Measurements from ENCODE around the gene GTF2H4. TPM values are rescaled to one million over a fixed set of nuclear protein-coding genes. Genes with fewer than 3 reads are reported as not detected.

Gene GTF2H4
- total and polyA plus RNA-seq, 8 donors = 3.9 to 67.4 (median 13.0) TPM

DNA sequence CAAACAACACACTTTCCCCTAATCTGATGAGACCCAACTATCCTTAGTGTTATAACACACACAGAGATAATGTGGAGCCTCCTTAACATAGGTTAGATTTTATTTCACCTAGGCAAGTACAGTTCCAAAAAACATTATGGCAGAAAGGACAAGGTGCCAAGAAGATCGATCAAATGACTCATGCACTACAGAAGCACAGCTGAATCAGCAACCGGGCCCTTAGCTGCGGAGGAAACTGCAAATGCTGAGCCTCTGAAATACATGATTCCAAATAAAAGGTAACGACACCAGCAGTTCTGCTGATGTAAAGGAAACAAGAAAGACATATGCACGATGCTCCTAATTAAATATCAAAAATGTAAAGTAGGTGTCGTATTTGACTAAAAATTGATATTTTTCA lies 55.6 kb downstream of the GTF2H4 start:
- Histone ChIP-seq H3K27ac (no peak overlapping the region), H3K36me3 (no peaks in the 10 kb centered on the region), H3K27me3 (no peaks in the 10 kb centered on the region), H3K4me1 (peaks cover 0 to 6% (median 0%) of the 10 kb centered on the region in 4 donors), H3K4me3 (no peak overlapping the region), H3K9me3 (no peaks in the 10 kb centered on the region)
- WGBS, 5 donors = 74 to 85% (median 78%) methylated on average over 6 of the region's 6 CpGs
- DNase-seq = no peak
- intact Hi-C loops (cut with DNase I; ENCODE audit: low total_unique reads) = no loop called here
- TF ChIP-seq EP300 (IDR thresholded peaks at IDR 0.05) (no peak), POLR2AphosphoS5 (IDR thresholded peaks at IDR 0.05) (no peak), POLR2A (IDR thresholded peaks at IDR 0.05) (no peak)
- TF ChIP-seq, protein P1, sequence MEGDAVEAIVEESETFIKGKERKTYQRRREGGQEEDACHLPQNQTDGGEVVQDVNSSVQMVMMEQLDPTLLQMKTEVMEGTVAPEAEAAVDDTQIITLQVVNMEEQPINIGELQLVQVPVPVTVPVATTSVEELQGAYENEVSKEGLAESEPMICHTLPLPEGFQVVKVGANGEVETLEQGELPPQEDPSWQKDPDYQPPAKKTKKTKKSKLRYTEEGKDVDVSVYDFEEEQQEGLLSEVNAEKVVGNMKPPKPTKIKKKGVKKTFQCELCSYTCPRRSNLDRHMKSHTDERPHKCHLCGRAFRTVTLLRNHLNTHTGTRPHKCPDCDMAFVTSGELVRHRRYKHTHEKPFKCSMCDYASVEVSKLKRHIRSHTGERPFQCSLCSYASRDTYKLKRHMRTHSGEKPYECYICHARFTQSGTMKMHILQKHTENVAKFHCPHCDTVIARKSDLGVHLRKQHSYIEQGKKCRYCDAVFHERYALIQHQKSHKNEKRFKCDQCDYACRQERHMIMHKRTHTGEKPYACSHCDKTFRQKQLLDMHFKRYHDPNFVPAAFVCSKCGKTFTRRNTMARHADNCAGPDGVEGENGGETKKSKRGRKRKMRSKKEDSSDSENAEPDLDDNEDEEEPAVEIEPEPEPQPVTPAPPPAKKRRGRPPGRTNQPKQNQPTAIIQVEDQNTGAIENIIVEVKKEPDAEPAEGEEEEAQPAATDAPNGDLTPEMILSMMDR (IDR thresholded peaks at IDR 0.05) = no peak

Small RNA genes lying within 50 kb of the gene (small RNA-seq; reads per million reads assigned to genes)
- gene RF00019 = 0 reads per million in 4 donors

Other genes with a start within 250 kb of the GTF2H4 start
- gene DHX16, start 235.2 kb upstream of the GTF2H4 start, total RNA-seq = 10 to 100 TPM; 22.0 to 67.0 (median 30.1) TPM
- gene DHX16, start 235.2 kb upstream of the GTF2H4 start, polyA plus RNA-seq = 10 to 100 TPM; 18.3 to 34.0 (median 23.4) TPM
- 10 to 100 TPM in 4 of 5 donors, 1 to 10 TPM in 1; 9.0 to 20.1 (median 12.8) TPM for gene PPP1R18, start 221.6 kb upstream of the GTF2H4 start, total RNA-seq
- 10 to 100 TPM; 24.7 to 40.3 (median 32.2) TPM for gene PPP1R18, start 221.6 kb upstream of the GTF2H4 start, polyA plus RNA-seq
- 1 to 10 TPM in 4 of 5 donors, under 1 TPM in 1; 0.92 to 6.4 (median 2.9) TPM for gene NRM, start 217.2 kb upstream of the GTF2H4 start, total RNA-seq
- gene NRM, start 217.2 kb upstream of the GTF2H4 start, polyA plus RNA-seq = 10 to 100 TPM in 1 of 3 donors, 1 to 10 TPM in 2; 4.1 to 15.8 (median 8.5) TPM
- gene MDC1, start 190.9 kb upstream of the GTF2H4 start, total RNA-seq = 100 to 1,000 TPM in 2 of 5 donors, 10 to 100 TPM in 2, 1 to 10 TPM in 1; 9.6 to 153 (median 99.2) TPM
- 1 to 10 TPM; 3.8 to 8.7 (median 4.2) TPM for gene MDC1, start 190.9 kb upstream of the GTF2H4 start, polyA plus RNA-seq
- 100 to 1,000 TPM in 4 of 5 donors, 10 to 100 TPM in 1; 67.5 to 177 (median 109) TPM for gene TUBB, start 187.9 kb upstream of the GTF2H4 start, total RNA-seq
- 100 to 1,000 TPM; 127 to 223 (median 183) TPM for gene TUBB, start 187.9 kb upstream of the GTF2H4 start, polyA plus RNA-seq
- gene FLOT1, start 165.5 kb upstream of the GTF2H4 start, total RNA-seq = 100 to 1,000 TPM in 2 of 5 donors, 10 to 100 TPM in 3; 40.6 to 201 (median 74.7) TPM
- 100 to 1,000 TPM; 145 to 178 (median 151) TPM for gene FLOT1, start 165.5 kb upstream of the GTF2H4 start, polyA plus RNA-seq
- gene IER3, start 163.7 kb upstream of the GTF2H4 start, total RNA-seq = 100 to 1,000 TPM in 2 of 5 donors, 10 to 100 TPM in 3; 16.5 to 144 (median 92.8) TPM
- gene IER3, start 163.7 kb upstream of the GTF2H4 start, polyA plus RNA-seq = 100 to 1,000 TPM; 112 to 187 (median 147) TPM
- 100 to 1,000 TPM in 3 of 5 donors, 10 to 100 TPM in 2; 51.3 to 144 (median 109) TPM for gene DDR1, start 23.7 kb upstream of the GTF2H4 start, total RNA-seq
- gene DDR1, start 23.7 kb upstream of the GTF2H4 start, polyA plus RNA-seq = 10 to 100 TPM; 17.6 to 88.7 (median 49.4) TPM
- 10 to 100 TPM in 4 of 5 donors, 1 to 10 TPM in 1; 1.2 to 61.6 (median 22.7) TPM for gene VARS2, start 6.0 kb downstream of the GTF2H4 start, total RNA-seq
- gene VARS2, start 6.0 kb downstream of the GTF2H4 start, polyA plus RNA-seq = 10 to 100 TPM; 17.9 to 21.8 (median 18.5) TPM
- 10 to 100 TPM in 1 of 5 donors, 1 to 10 TPM in 1, not detected in 3; 2.8 to 15.2 TPM for gene SFTA2, start 24.0 kb downstream of the GTF2H4 start, total RNA-seq
- gene SFTA2, start 24.0 kb downstream of the GTF2H4 start, polyA plus RNA-seq = 10 to 100 TPM; 10.2 to 94.7 (median 44.1) TPM
- 100 to 1,000 TPM in 3 of 5 donors, 10 to 100 TPM in 1, under 1 TPM in 1; 0.87 to 346 (median 168) TPM for gene MUCL3, start 32.8 kb downstream of the GTF2H4 start, total RNA-seq
- gene MUCL3, start 32.8 kb downstream of the GTF2H4 start, polyA plus RNA-seq = 10 to 100 TPM; 17.5 to 83.3 (median 39.6) TPM
- 1 to 10 TPM in 2 of 5 donors, under 1 TPM in 2, not detected in 1; 0.18 to 4.9 (median 1.2) TPM for gene MUC21, start 75.5 kb downstream of the GTF2H4 start, total RNA-seq
- 100 to 1,000 TPM in 1 of 3 donors, 1 to 10 TPM in 2; 1.2 to 131 (median 1.6) TPM for gene MUC21, start 75.5 kb downstream of the GTF2H4 start, polyA plus RNA-seq
- not detected for gene MUC22, start 102.3 kb downstream of the GTF2H4 start, total RNA-seq
- under 1 TPM in 1 of 3 donors, not detected in 2; 0.65 TPM for gene MUC22, start 102.3 kb downstream of the GTF2H4 start, polyA plus RNA-seq
- gene C6orf15, start 204.4 kb downstream of the GTF2H4 start, total RNA-seq = not detected
- not detected for gene C6orf15, start 204.4 kb downstream of the GTF2H4 start, polyA plus RNA-seq
- 1 to 10 TPM in 4 of 5 donors, not detected in 1; 2.7 to 5.7 (median 4.0) TPM for gene PSORS1C1, start 206.6 kb downstream of the GTF2H4 start, total RNA-seq
- gene PSORS1C1, start 206.6 kb downstream of the GTF2H4 start, polyA plus RNA-seq = 1 to 10 TPM; 3.1 to 7.4 (median 3.9) TPM
- gene CDSN, start 212.2 kb downstream of the GTF2H4 start, total RNA-seq = not detected
- under 1 TPM in 1 of 3 donors, not detected in 2; 0.05 TPM for gene CDSN, start 212.2 kb downstream of the GTF2H4 start, polyA plus RNA-seq
- gene PSORS1C2, start 230.9 kb downstream of the GTF2H4 start, total RNA-seq = under 1 TPM in 1 of 5 donors, not detected in 4; 0.73 TPM
- 1 to 10 TPM in 1 of 3 donors, not detected in 2; 1.6 TPM for gene PSORS1C2, start 230.9 kb downstream of the GTF2H4 start, polyA plus RNA-seq
- gene CCHCR1, start 249.6 kb downstream of the GTF2H4 start, total RNA-seq = 100 to 1,000 TPM in 1 of 5 donors, 10 to 100 TPM in 3, 1 to 10 TPM in 1; 9.7 to 201 (median 24.5) TPM
- gene CCHCR1, start 249.6 kb downstream of the GTF2H4 start, polyA plus RNA-seq = 10 to 100 TPM; 11.8 to 21.0 (median 12.3) TPM